Keratinocyte (primary cell): ENCODE measurements around the gene RAI14.

Experiments used
- EZH2 ChIP-seq: IDR thresholded peaks from one replicate; pipeline ENCODE4 v1.6.1; 2012; ENCODE audit warnings: inconsistent platforms, mild to moderate bottlenecking, low read length, moderate library complexity
- TF ChIP-seq, protein P1 (sequence below), 3 experiments: IDR thresholded peaks in 1 of 3; conservative IDR thresholded peaks in 1 of 3; optimal IDR thresholded peaks in 1 of 3; 2 replicates in 2 of 3; 3 replicates in 1 of 3; pipeline versions ENCODE3 to v1.5.1; 2011; ENCODE audit warnings: low read length in 3 of 3, mild to moderate bottlenecking in 3 of 3, moderate library complexity in 2 of 3, control low read depth in 1 of 3, inconsistent platforms in 1 of 3; ENCODE audit not compliant: insufficient read depth in 2 of 3; ENCODE audit errors: extremely low read depth in 1 of 3

GRCh38 chr5:34688015-34688810 is 32.1 kb downstream of the RAI14 start:
- TF ChIP-seq, protein P1, sequence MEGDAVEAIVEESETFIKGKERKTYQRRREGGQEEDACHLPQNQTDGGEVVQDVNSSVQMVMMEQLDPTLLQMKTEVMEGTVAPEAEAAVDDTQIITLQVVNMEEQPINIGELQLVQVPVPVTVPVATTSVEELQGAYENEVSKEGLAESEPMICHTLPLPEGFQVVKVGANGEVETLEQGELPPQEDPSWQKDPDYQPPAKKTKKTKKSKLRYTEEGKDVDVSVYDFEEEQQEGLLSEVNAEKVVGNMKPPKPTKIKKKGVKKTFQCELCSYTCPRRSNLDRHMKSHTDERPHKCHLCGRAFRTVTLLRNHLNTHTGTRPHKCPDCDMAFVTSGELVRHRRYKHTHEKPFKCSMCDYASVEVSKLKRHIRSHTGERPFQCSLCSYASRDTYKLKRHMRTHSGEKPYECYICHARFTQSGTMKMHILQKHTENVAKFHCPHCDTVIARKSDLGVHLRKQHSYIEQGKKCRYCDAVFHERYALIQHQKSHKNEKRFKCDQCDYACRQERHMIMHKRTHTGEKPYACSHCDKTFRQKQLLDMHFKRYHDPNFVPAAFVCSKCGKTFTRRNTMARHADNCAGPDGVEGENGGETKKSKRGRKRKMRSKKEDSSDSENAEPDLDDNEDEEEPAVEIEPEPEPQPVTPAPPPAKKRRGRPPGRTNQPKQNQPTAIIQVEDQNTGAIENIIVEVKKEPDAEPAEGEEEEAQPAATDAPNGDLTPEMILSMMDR (optimal IDR thresholded peaks at IDR 0.05 in 1 of 3, IDR thresholded peaks at IDR 0.05 in 1 of 3, conservative IDR thresholded peaks at IDR 0.05 in 1 of 3; ENCODE audit: extremely low read depth in 1 of 3, insufficient read depth in 2 of 3, low read length in 3 of 3): no peak
- TF ChIP-seq EZH2: no peak
